Endothelial cell of umbilical vein (primary cell): ENCODE results near the gene TAMALIN. TPM values are rescaled to one million over a fixed set of nuclear protein-coding genes. Genes with fewer than 3 reads are reported as not detected.

Source experiments
- BruUV-seq: library from RNA; stranded (reverse); fragments of 400-500 nt; replicated peaks from 2 replicates; lab custom pipeline; 2021; lab: Mats Ljungman, UMichigan
- CTCF ChIA-PET: fragments of 300-600, 350-600 bp; sonication (Branson Sonifier 250); formaldehyde crosslinking; loops from one replicate; lab custom pipeline; 2021; ENCODE audit warnings: antibody characterized with exemption, inconsistent platforms; lab: Charles Lee
- POLR2A ChIA-PET: fragments of 300-600, 350-600 bp; sonication (Branson Sonifier 250); formaldehyde crosslinking; loops from one replicate; lab custom pipeline; 2021; ENCODE audit warnings: antibody characterized with exemption, inconsistent platforms; lab: Charles Lee
- DNase-seq: peaks from one replicate; pipeline ENCODE4 v3.0.0-alpha.2; 2011; ENCODE audit warnings: low read depth, low spot score
- FAIRE-seq: peaks from 2 replicates; lab custom pipeline; 2011; peaks lifted over from hg19 to GRCh38; lab: Jason Lieb, UNC
- H2AFZ ChIP-seq: 2 replicates; pipeline ENCODE4 v1.6.0; 2012; ENCODE audit warnings: low read depth, low read length, control low read depth, inconsistent platforms
- H3K27ac ChIP-seq: 2 replicates; pipeline ENCODE4 v1.5.1; 2011; ENCODE audit warnings: low read depth, mild to moderate bottlenecking, control low read depth, low read length, moderate library complexity; ENCODE audit not compliant: insufficient read depth
- H3K27me3 ChIP-seq, 2 experiments: 2 replicates each; pipeline versions ENCODE4 v1.6.0 to v1.6.1; 2011; ENCODE audit warnings: low read length in 2 of 2, mixed read lengths in 1 of 2; ENCODE audit not compliant: control insufficient read depth in 2 of 2, insufficient read depth in 2 of 2
- H3K36me3 ChIP-seq, 2 experiments: 2 replicates in 1 of 2; 3 replicates in 1 of 2; pipeline ENCODE4 v1.5.1; 2011; ENCODE audit warnings: low read length in 2 of 2, mild to moderate bottlenecking in 1 of 2, moderate library complexity in 1 of 2; ENCODE audit not compliant: control insufficient read depth in 2 of 2, insufficient read depth in 2 of 2; ENCODE audit errors: extremely low read depth in 1 of 2
- H3K4me1 ChIP-seq: 3 replicates; pipeline ENCODE4 v1.5.1; 2011; ENCODE audit warnings: mild to moderate bottlenecking, low read length; ENCODE audit not compliant: control insufficient read depth, insufficient read depth; ENCODE audit errors: extremely low read depth
- H3K4me2 ChIP-seq: 2 replicates; pipeline ENCODE4 v1.6.1; 2011; ENCODE audit warnings: low read length, control low read depth, mixed read lengths; ENCODE audit not compliant: insufficient read depth
- H3K4me3 ChIP-seq, 3 experiments: fragments of 200-600 bp in 1 of 3; sonication (generic), shearing (Covaris generic) in 1 of 3; replicated peaks in 1 of 3; 2 replicates each; pipeline ENCODE4 v1.5.1; 2011 to 2016; ENCODE audit warnings: control low read depth in 3 of 3, low read length in 3 of 3, mild to moderate bottlenecking in 2 of 3, inconsistent platforms in 1 of 3, low read depth in 1 of 3, moderate library complexity in 1 of 3; ENCODE audit not compliant: insufficient read depth in 1 of 3
- H3K79me2 ChIP-seq: 2 replicates; pipeline ENCODE4 v1.6.0; 2012; ENCODE audit warnings: low read length, inconsistent platforms; ENCODE audit not compliant: control insufficient read depth, insufficient read depth
- H3K9ac ChIP-seq: replicated peaks from 2 replicates; pipeline ENCODE3; 2011; ENCODE audit warnings: low read length, control low read depth; ENCODE audit not compliant: insufficient read depth; ENCODE audit errors: extremely low read depth
- H3K9me1 ChIP-seq: replicated peaks from 3 replicates; pipeline ENCODE4 v1.6.0; 2011; ENCODE audit warnings: mild to moderate bottlenecking, low read length; ENCODE audit not compliant: control insufficient read depth, insufficient read depth; ENCODE audit errors: extremely low read depth
- H3K9me3 ChIP-seq: replicated peaks from 2 replicates; pipeline ENCODE4 v1.5.1; 2012; ENCODE audit warnings: low read length, inconsistent platforms; ENCODE audit not compliant: control insufficient read depth, insufficient read depth
- H4K20me1 ChIP-seq: replicated peaks from 2 replicates; pipeline ENCODE3; 2011; ENCODE audit warnings: mild to moderate bottlenecking, low read length; ENCODE audit not compliant: control insufficient read depth, insufficient read depth; ENCODE audit errors: extremely low read depth
- EZH2 ChIP-seq: IDR thresholded peaks from 2 replicates; pipeline ENCODE4 v1.6.1; 2012; ENCODE audit warnings: borderline replicate concordance, low read depth, mild to moderate bottlenecking, moderate library complexity, low read length, inconsistent platforms; ENCODE audit not compliant: severe bottlenecking
- JUN ChIP-seq: IDR thresholded peaks from 2 replicates; pipeline ENCODE4 v1.6.1; 2011; ENCODE audit warnings: borderline replicate concordance, low read depth; ENCODE audit not compliant: insufficient read length, insufficient read depth
- POLR2A ChIP-seq: IDR thresholded peaks from 2 replicates; pipeline ENCODE4 v1.6.1; 2012; ENCODE audit warnings: low read depth, mild to moderate bottlenecking, control low read depth, low read length
- POLR2AphosphoS5 ChIP-seq: IDR thresholded peaks from 2 replicates; pipeline ENCODE4 v1.6.1; 2012; ENCODE audit warnings: low read depth, mild to moderate bottlenecking, control low read depth, low read length, moderate library complexity; ENCODE audit not compliant: insufficient read depth
- dilution Hi-C: fragments of 300-500 bp; cut with MboI; formaldehyde crosslinking; loops from one replicate; pipeline ENCODE4 v1.15.0; 2019; ENCODE audit warnings: low sequenced_read_pairs; ENCODE audit not compliant: extremely low pct_ligation_motif_present
- intact Hi-C: fragments of 100-400 bp; cut with micrococcal nuclease; formaldehyde crosslinking; loops from one replicate; pipeline ENCODE4 v1.10.0; 2022
- polyA plus RNA-seq, 4 experiments: library from polyadenylated mRNA; depleted of rRNA in 3 of 4; stranded (reverse) in 3 of 4; unstranded in 1 of 4; fragments of >200 nt; gene quantifications; 2 replicates each; pipeline versions ENCODE4 v1.2.1 to v1.2.3, GENCODE V29; 2011 to 2012; ENCODE audit warnings: missing spikeins in 1 of 4
- total RNA-seq: library from RNA; stranded (reverse); gene quantifications from 2 replicates; pipeline ENCODE4 v1.2.3, GENCODE V29; 2021
- TF ChIP-seq, protein P1 (sequence below): IDR thresholded peaks from 2 replicates; pipeline ENCODE4 v1.6.1; 2011; ENCODE audit not compliant: insufficient read depth, insufficient read length

TAMALIN gene
- total and polyA plus RNA-seq, 2 donors (not counting 3 experiments of a cell fraction or from before 2014, with no cell fraction given): 53.3 to 87.5 TPM

DNA sequence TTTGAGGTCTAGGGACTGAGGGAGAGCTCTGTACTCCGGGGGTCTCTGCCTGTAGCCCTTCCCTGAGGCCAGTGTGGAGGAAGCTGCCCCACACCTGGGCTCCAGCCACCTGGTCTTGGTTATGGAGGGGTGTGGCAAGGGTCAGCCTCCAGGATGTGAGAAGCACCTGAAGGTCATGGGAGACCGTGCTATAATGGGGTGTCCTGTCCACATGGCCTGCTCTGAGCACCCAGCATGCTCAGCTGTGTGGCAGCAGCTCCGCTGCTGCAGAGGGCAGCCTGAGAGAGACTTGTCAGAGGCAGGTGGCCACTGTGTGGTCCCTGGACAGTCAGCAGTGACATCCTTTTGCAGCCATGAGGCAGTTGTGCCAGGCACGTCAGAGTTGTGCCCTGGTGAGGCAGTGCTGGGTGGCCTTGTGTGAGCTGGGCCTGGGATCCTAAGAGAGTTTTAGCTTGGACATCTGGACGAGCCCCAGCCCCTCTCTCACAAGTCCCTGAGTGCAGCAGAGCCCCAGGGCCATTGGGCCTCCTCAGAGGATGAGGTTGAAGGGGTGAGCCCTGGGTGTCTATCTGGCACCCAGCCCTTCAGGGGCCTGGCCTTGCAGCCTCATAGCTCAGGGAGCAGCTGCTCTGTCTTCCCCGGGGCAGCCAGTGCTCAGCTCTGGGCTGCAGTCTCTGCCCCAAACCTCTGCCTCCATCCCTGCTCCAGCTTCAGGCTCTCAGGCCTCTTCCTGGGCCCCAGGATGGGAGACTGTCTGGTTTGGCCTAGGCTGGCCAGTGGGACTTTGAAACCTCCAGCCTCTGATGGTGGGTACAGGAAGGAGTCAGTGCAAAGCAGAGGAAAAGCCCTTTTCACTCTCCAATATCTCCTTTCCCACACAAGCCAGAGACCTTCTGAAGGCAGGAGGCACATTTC is 55.7 kb downstream of the TAMALIN start:
- DNase-seq (no peak), FAIRE-seq (no peak)
- no TSS peak for BruUV-seq
- Histone ChIP-seq H2AFZ (no peak overlapping the region), H3K9me3 (no peaks in the 10 kb centered on the region), H3K4me1 (peaks cover 7% of the 10 kb centered on the region), H3K27ac (no peak overlapping the region), H3K9ac (no peak overlapping the region), H3K27me3 (no peaks in the 10 kb centered on the region), H3K9me1 (no peaks in the 10 kb centered on the region), H3K4me3 (no peak overlapping the region), H3K79me2 (no peaks in the 10 kb centered on the region), H3K36me3 (no peaks in the 10 kb centered on the region), H4K20me1 (no peaks in the 10 kb centered on the region), H3K4me2 (no peak overlapping the region)
- no peak for TF ChIP-seq EZH2
- no peak for TF ChIP-seq POLR2A
- no peak for TF ChIP-seq JUN
- TF ChIP-seq, protein P1, sequence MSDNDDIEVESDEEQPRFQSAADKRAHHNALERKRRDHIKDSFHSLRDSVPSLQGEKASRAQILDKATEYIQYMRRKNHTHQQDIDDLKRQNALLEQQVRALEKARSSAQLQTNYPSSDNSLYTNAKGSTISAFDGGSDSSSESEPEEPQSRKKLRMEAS: no peak
- TF ChIP-seq POLR2AphosphoS5: no peak
- CTCF ChIA-PET: interaction anchor here (0.7 to 4.8 kb wide), 7 partner anchors 9 to 43 kb away, joined by 3 to 46 read pairs (median 4); partner anchors contain the start of gene NR4A1
- dilution Hi-C loops (no loop called here), intact Hi-C loops (no loop called here)
- POLR2A ChIA-PET: no interaction called here
